Stimulated activated CD4-positive, alpha-beta T cell treated with anti-CD3 and anti-CD28 coated beads, TNF-alpha, amount 100 ng/mL, for 24 hours (primary cell): ENCODE measurements around the gene GPC6.
"Not testable (repeated sequence)": the region's sequence is repeated elsewhere in the genome, so short reads cannot be mapped to it uniquely, and the experiment has no call there.

ENCODE experiments used
- DNase-seq, 3 experiments: peaks; one replicate each; pipeline ENCODE4 v3.0.0-alpha.2; 2020; ENCODE audit warnings: low read depth in 3 of 3

GPC6 gene

DNA sequence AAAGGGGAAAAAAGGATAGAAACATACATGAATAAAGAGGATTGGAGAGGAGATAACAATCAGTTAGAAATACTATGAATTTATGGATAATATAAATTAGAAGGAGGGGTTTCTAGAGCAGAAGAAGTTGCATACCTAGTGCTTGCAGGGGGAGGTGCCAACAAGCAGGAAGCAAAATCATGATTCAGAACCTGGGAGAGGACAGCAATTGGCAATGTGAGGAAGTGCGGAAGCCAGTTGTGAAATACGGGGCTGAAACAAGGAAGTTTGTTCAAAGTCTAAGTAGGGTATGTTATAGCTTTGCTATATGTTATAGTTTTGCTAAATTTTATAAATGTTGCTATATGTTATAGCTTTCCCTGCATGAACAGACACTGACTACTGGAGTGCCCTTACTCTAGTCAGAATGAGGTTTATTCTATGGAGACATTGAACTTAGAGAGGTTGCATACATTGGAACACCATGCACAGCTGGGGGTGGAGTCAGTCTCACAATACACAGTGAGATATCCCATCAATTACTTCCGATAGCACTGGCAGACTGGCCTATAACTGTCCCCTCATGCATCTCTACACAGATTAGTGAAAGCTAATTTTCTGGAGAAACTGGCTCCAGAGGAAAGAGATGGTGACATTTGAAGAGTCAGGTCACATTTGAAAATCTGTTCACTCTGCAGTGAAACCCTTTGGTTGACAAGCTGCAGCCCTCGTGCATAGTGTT is 92.1 kb downstream of the GPC6 start:
- DNase-seq, result no peak

DNA sequence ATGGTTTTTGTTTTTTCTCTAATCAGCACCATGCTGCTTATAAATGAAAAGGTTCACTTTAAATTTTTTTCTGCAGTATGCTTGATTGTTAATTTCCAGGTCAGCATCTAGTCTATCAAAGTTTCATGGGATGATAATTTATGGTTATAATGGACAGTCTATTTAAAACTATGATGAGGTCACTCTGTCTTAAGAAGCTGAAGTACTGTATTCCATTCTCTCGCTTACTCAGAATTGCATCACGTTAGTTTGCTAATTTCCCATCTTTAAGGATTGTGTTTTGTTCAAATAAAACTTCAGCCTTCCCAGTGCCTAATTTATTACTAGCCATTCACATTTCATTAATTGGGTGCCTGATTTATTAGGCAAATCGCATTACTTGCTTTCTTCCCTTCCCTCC is 94.3 kb downstream of the GPC6 start:
- DNase-seq, result no peak

DNA sequence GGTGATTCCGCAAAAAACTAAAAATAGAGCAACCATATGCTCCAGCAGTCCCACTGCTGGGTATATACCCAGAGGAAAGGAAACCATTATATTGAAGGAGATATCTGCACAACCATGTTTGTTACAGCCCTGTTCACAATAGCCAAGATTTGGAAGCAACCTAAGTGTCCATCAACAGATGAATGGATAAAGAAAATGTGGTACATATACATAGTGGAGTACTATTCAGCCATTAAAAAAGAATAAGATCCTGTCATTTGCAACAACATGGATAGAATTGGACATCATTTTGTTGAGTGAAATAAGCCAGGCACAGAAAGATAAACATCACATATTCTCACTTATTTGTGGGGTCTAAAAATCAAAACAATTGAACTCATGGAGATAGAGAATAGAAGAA is 97.3 kb downstream of the GPC6 start:
- not testable (repeated sequence) for DNase-seq

DNA sequence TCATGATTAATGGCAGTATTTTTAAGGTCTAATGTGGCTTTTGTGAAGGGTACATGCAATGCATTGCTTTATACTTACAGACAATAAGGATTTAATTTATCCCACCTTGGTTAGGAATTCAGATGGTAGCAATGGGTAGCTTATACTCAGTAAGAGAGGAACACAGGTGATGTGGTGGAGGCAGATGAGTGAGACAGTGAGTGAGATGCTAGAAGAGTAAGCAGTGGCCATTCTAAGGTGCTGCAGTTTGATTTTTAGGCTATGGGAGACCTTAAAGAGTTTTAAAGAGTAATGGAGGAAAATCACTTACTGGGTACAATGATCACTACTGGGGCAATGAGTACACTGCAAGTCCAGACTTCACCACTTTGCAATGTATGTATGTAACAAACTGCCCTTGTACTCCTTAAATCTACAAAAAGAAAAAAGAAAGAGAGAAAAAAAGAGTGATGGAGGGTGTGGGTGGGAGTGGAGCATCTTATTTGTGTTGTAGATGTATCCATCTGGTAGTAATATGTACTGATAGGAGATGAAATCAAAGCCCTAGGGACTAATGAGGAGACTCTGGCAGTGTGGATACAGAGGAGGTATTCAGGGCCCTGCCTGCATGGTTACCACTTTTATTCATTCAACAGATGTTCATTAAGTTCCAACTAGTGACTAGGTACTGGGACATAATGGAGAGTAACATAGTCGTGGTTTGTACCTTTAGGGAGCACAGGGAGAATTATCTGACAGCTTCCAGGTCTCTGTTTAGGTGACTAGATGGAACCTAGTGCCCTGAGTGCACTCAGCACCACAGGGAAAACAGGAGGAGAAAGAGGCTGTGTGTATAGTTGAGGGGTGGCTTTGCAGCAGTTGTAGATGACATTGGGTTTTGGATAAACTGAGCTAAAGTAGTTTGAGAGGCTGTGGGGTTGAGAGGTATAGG is 99.0 kb downstream of the GPC6 start:
- DNase-seq, result no peak

DNA sequence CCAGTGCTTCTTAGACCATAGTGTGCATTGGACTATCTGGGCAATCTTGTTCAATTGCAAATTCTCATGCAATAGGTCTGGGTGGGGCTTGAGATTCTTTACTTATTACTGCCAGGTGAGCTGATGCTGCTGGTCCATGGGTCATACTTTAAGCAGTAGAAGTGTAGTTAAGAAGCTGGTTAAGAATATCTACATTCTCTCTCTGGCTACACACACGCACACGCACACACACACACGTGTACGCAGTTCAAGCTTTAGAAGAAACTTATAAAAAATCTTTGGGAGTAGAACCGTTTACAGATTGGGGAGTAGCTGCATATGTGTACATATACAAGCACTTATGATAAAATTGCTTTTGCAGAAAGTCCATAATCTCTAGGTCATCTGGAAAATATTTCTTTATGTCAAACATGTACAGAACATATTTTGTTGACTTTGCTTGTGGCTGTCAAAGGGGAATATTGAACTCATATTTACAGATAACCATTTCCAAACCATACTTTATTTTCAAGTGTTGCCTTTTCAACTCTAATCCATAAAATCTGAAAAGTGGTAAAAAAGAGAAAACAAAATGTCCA is 99.7 kb downstream of the GPC6 start:
- no peak for DNase-seq

DNA sequence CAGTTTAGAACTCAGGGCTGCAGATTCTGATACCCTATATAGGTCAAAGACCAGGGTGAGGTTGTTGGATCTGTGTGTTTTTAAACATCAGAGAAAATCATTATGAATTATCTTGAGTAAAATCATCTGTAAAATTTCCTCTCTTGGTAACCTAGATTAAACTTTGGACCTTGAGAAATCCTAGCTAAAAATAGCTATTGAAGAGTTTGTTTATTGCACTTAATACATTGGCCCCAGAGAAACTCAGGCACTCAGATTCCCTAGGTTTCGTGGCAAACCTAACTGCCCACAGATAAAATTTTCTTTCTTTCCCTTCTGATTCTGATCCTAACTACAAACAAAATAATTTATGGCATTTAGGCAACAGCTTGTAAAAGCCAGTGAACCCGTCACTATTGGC is 102.3 kb downstream of the GPC6 start:
- DNase-seq, result no peak

DNA sequence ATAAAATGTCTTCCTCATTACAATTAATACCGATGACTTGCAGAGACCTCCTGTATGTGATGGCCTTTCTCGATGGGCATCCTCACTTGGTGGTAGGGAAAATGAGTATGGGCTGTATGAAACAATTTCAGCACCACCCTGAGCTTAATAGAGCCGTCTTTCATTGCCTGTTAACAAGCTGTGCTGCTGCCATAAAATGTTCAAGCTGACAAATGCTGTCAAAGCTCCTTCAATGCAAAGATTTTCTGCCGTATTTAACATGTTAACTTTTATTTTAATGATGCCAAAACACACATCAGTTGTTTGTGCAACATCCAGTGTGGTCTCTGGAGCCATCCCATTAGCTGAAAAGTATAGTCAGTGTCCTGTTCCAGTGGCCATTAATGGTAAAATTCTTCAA is 110.1 kb downstream of the GPC6 start:
- DNase-seq, result no peak

DNA sequence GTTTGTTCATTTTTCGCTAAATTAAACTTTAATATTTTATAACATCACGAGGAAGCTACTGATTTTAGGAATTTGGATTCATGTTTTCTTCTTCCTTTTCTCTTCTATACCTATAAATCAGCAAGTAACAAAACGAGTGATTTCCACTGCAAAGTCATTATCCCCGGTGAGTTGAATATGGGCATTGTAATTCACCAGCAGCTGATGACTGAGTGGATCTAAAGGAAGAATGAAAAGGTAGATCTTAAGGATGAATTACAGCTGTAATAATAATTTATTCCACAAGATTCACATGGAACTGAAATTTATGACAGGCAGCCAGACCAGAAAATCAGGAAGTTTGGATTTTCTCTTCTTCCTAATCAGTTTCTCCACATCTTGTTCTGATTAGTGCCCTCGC is 111.4 kb downstream of the GPC6 start:
- DNase-seq, result no peak

DNA sequence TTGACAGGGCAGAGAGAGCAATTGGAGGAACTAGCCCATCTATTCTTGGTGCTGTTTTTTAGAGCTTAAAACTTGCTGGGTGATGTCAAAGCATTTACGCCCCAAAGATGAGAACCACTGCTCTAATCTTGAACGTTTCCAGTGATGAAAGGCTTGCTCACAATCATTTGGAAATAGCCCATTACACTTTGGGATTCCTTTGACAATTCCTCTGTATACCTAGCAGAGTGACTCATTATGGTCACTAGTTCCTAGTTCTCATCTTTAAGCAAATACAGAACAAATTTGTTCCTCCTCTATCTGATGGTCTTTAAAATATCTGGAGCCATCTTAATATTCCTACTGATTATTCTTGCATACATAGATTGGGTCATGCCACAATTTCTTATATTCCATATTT is 112.3 kb downstream of the GPC6 start:
- DNase-seq, result no peak

DNA sequence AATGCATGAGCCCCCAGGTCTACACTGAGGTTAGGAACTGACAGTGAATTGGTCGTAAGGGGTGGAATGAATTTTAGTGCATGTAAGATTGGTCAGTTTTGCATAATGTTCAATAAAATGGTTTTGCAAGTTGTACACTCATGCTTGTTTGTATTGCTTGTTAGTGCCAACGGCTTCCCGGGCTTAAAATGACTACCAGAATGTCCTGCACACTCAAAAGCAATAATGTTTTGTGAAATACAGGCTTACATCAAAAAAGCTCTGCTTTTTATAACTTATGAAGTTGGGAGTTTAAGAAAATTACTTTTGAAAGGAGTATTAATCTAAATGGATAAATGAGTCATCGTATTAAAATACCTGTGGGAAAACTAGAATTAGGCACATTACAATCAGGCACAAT is 112.9 kb downstream of the GPC6 start:
- DNase-seq, result no peak

DNA sequence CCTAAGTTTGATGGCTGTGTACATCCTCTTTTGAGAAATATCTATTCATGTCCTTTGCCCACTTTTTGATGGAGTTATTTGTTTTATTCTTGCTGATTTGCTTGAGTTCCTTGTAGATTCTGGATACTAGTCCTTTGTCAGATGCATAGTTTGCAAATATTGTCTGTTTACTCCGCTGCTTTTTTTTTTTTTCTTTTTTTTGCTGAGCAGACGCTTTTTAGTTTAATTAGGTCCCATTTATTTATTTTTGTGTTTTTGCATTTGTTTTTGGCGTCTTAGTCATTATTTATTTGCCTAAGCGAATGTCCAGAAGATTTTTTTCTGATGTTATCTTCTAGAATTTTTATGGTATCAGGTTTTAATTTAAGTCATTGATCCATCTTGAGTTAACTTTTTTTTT is 114.9 kb downstream of the GPC6 start:
- DNase-seq, result no peak

DNA sequence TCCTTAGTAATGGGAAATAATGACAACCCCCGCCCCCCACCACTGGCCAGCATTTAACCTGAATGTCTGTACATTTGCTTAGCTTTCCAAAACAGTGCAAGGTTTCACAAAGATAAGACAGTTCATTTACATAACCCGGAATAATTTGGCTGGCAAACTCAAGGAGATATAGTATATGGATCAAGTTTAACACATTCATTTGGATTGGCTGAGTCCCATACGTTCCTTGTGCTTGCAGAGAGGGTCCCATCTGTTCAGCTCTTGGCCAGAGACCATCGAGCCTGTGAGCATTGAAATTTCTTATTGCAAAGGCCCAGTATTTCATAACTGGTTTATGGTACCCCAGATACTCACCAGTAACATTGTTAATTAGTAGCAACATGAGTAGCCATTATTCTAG is 116.5 kb downstream of the GPC6 start:
- DNase-seq, result no peak

DNA sequence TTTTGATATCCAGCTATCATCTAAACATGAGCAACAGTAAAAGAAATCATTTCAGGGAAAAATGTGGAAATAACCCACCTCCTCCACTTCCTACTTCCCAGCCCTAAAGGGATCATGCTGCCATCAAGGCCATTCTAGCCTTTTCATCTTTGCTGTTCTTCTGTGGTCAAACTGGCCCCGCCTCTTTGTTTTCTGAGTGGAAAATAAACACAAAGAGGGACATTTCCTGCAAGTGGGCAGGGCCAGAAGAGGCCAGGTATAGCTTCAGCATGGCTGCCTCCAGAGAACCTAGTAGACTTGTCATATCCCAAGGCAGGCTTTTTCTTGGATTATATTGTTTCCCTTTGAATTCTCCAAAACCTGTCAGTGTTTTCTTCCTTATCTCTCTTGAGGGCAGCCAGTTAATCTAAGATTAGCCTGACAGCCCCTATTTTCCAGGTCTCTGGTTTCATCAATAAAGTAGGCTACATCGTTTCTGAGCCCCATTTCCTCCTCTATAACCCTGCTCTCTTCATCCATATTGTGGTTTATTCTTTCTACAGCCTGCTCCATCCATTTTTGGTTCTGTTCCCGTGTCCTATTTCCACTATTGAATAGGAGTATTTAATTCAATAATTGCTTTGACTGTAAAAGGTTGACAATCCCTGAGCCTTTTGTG is 117.6 kb downstream of the GPC6 start:
- no peak for DNase-seq

DNA sequence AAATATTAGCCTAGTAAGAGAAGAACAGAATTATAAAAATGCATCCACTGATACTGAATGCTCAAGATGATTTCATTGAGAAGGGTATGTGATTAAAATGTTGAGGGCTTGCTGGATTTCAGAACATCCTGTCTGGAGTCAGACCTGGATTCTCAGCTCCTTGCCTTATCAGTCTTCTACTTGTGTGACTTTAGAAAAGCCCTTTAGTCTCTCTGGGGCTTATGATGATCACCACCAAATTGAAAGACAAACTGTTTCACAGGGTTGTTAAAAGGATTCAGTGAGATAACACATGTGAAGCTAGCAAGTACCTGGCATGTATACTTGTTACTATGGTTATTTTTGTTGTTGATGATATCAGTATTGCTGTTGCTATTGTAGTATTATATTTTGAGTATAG is 118.4 kb downstream of the GPC6 start:
- DNase-seq, result no peak

DNA sequence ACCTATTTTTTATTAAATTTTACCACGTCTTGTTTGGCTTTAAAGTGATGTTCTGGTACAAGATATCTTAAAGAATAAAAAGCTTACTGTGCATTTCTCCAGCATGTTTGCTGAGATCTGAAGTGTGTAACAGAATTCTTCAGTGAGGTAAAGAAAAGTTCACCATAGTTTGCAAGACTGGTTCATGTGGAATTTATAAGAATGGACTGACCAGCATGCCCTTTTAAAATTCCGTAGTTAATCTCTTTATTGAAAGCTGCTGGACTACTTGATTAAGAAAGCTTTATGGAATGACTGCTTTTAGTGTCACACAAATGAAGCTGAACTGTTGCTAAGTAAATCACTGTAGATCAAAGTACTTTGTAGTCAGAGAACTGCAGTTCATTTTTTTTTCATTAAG is 119.2 kb downstream of the GPC6 start:
- no peak for DNase-seq

DNA sequence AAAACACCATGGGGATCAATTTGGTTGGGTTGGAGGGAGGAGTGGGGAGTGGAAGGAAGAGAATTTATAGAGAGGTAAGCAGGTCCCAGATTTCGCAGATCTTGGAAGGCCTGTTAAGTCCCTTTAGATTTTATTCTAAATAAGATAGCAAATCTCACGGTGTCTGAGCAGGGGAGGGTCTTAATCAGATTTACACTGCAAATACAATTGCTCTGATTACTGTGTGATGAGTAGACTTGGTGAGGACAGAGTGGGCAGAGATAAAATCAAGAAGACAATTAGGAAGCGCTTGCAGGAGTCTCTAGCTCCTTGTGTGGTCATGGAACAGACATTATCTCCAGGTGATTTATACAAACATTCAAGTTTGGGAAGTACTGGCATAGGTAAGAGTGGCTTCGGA is 126.0 kb downstream of the GPC6 start:
- DNase-seq, result no peak

DNA sequence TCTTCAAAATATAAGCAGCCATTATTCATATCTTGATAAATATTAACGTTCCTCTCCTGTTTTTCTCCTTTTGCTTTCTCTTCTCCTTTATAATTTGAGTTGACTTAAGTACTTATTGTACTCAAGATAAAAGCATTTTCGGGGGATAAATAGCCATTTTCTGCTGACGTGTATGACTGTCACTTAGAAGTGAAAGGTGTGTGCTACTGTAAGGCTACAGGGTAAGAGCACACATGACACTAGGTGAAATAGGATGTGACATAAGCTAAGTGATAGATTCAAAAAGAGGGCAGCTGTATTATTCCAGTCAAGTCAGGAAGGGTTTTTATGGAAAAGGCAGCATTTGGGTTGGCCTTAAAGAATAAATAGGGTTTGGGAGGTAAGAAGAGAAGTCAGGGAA is 128.5 kb downstream of the GPC6 start:
- no peak for DNase-seq

DNA sequence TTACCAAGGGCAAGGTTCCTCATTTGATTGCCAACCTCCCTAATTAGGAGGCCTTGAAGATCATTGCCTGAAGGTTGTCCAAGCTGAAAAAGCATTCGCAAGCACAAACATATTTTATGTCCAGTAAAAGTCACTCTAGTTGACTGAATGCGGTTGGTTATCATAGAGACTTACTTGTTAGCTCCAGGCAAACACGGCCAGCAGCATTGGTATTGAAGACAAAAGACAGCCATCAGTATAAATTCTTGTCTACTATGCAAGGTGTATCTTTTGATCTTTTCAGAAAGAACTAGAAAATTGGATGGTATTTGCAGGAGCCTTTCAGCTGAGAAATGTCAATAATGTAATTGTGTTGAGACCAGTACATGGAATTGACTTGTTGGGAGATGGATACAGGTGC is 129.9 kb downstream of the GPC6 start:
- DNase-seq, result no peak

DNA sequence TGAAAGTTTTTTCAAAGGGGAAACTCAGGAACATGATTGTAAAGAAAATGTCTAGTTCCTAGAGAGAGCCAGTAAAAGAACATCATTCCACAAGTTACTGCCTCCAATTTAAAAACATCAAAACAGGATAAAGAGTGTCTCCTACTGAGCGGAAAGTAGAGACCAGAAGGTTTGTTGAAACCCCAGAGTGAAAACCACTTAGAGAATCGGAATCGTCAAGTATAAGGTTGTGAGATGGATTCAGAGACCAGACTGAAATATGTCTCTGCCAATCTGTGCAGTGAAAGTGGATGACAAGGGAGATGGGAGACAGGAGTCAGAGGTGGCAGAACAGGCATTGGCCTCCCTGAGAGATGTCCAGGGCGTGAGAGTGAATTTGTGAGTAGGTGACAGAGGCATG is 133.4 kb downstream of the GPC6 start:
- no peak for DNase-seq

DNA sequence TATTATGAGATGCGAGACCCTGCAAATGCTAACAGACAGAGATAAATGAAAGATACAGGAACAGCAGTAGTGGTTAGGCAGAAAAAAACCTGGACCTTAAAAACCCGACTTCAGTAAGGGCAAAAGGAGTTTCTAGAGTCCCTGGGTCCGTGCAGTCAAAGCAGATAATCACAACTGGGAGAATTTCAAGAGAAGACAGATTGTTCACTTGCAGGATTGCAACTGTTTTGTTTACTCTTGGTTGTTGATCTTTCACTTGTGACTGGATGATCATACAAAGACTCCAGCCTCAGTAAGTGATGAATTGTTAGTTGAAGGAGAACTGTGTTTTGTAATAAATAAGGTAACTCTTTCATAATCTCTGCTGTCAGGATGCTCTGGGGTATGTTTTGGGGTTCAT is 135.1 kb downstream of the GPC6 start:
- no peak for DNase-seq

DNA sequence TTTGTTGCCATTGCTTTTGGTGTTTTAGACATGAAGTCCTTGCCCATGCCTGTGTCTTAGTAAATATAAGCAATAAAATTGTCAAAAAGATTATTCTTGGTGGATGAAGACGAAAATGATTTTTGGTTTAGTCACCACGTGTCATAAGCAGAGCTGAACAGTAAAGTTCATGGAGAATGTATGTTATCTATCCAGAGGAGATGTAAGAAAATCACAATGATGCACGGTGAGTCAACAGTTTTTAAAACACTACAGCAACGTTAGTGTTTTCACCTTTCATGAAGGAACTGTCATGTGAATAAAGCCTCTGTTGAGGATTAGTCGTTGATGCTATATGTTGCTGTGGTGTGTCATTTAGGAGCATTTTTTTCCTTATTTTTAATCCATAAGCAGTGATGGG is 137.6 kb downstream of the GPC6 start:
- no peak for DNase-seq

DNA sequence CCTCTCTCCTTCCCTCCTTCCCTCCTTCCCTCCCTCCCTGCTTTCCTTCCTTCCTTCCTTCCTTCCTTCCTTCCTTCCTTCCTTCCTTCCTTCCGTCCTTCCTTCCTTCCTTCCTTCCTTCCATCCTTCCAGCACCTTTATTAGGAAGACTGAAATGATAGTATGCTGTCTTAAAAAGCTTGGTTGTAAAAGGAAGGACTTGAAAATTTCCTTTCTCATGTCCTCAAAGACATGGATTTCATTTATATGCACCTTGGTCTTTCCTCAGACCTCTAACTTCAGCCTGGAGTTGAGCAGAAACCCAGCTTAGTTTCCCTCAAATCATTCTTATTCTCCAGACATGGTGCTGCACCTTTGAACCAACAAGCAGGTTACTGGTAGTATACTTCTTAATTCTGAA is 141.7 kb downstream of the GPC6 start:
- no peak for DNase-seq
